ENCODE measurements around the gene OSBPL7. TPM values are rescaled to one million over a fixed set of nuclear protein-coding genes. Genes with fewer than 3 reads are reported as not detected.

The OSBPL7 gene
- total RNA-seq, 1 experiment from 2014 or later: 13.0 TPM

GRCh38 chr17:47848198-47848513, 26.6 kb upstream of the OSBPL7 start:
- Mint-ChIP-seq H3K27me3 (ENCODE audit: low read depth) (peaks cover 90% of the 10 kb centered on the region), H3K27ac (no peak overlapping the region), H3K9me3 (no peaks in the 10 kb centered on the region; a peak in 2 of 5 replicates), H3K36me3 (ENCODE audit: insufficient read depth in 1 of 3, low read depth in 3 of 3) (peaks cover 0 to 2% (median 0%) of the 10 kb centered on the region in 3 experiments; a peak in 1 of 7 replicates), H3K4me3 (peak overlapping the region; percentile 48 to 54; a peak in 4 of 5 replicates), H3K4me1 (peaks cover 41 to 60% of the 10 kb centered on the region in 2 experiments)
- Histone ChIP-seq H2AK5ac (ENCODE audit: insufficient read length, low read length) (no peak overlapping the region), H3K79me2 (ENCODE audit: insufficient read depth, low read length) (no peaks in the 10 kb centered on the region), H3K9me3 (ENCODE audit: control insufficient read depth, low read depth, low read length) (no peaks in the 10 kb centered on the region), H4K91ac (ENCODE audit: insufficient read length, low read depth, low read length) (no peak overlapping the region), H2BK20ac (ENCODE audit: low read depth, low read length, poor library complexity, severe bottlenecking) (no peak overlapping the region), H3K27me3 (ENCODE audit: insufficient read depth, low read length) (peaks cover 55% of the 10 kb centered on the region), H3K79me1 (ENCODE audit: insufficient read depth, low read depth, low read length, poor library complexity, severe bottlenecking) (no peaks in the 10 kb centered on the region), H3T11ph (ENCODE audit: low read length) (no peak overlapping the region), H2BK12ac (ENCODE audit: insufficient read length, low read depth, low read length) (no peak overlapping the region), H3K23me2 (ENCODE audit: insufficient read length, low read depth, low read length, poor library complexity, severe bottlenecking) (peaks cover 27% of the 10 kb centered on the region), H3K27ac (ENCODE audit: insufficient read length, low read depth, low read length) (no peak overlapping the region), H3K56ac (ENCODE audit: insufficient read length, low read depth, low read length) (no peak overlapping the region), H2AFZ (ENCODE audit: low read length) (no peak overlapping the region), H4K20me1 (ENCODE audit: control insufficient read depth, insufficient read depth, insufficient read length) (no peaks in the 10 kb centered on the region), H2BK5ac (ENCODE audit: insufficient read length, low read length) (no peak overlapping the region), H3K4me1 (ENCODE audit: insufficient read depth, low read length) (peaks cover 7% of the 10 kb centered on the region), H4K5ac (ENCODE audit: insufficient read length, low read depth, low read length) (no peak overlapping the region), H3K4ac (ENCODE audit: low read depth, low read length) (no peak overlapping the region), H3K9ac (ENCODE audit: extremely low read depth, insufficient read length, low read length) (no peak overlapping the region), H2BK15ac (ENCODE audit: low read depth, low read length) (no peak overlapping the region), H3K4me2 (ENCODE audit: insufficient read depth, insufficient read length, low read length) (peak overlapping the region; percentile 5), H4K8ac (replicated peaks; ENCODE audit: insufficient read length, low read depth, low read length) (no peak overlapping the region), H3K23ac (ENCODE audit: insufficient read length, low read depth, low read length) (no peak overlapping the region), H3K18ac (ENCODE audit: insufficient read length, low read depth, low read length) (no peak overlapping the region), H3K14ac (ENCODE audit: insufficient read depth, low read length) (no peak overlapping the region), H2BK120ac (ENCODE audit: low read depth, low read length, poor library complexity, severe bottlenecking) (no peak overlapping the region)
- no peak for TF ChIP-seq CTCF (conservative IDR thresholded peaks at IDR 0.05)
- no CpG with 5 or more reads among the region's 23 CpGs for WGBS (ENCODE audit: extremely low coverage, insufficient read length, low lambda C conversion rate)
- no peak for DNase-seq

All from H9 (cell line).